K562 (cell line): ENCODE measurements around the gene SEMA5A. TPM values are rescaled to one million over a fixed set of nuclear protein-coding genes. Genes with fewer than 3 reads are reported as not detected.

Experiments
- ATAC-seq: fragments of 200-7000 bp; cut with Tn5 transposase; 3 replicates; pipeline ENCODE4 v1.9.1; 2020; ENCODE audit warnings: moderate library complexity
- BruUV-seq: library from RNA; stranded (reverse); fragments of 400-500 nt; replicated peaks from 2 replicates; lab custom pipeline; 2021; lab: Mats Ljungman, UMichigan
- CTCF ChIA-PET: fragments of 300-600 bp; formaldehyde crosslinking; extraction: SDS; loops from one replicate; lab custom pipeline; 2021; ENCODE audit warnings: low intra/inter-chr PET ratio; lab: Yijun Ruan, JAX
- POLR2A ChIA-PET: fragments of 300-600, 350-650 bp; sonication (Branson Sonifier 250); formaldehyde crosslinking; extraction: SDS; loops from one replicate; lab custom pipeline; 2021; ENCODE audit warnings: antibody characterized with exemption, inconsistent platforms; lab: Yijun Ruan, JAX
- DNase-seq, 4 experiments: peaks; one replicate each; pipeline versions ENCODE4 v3.0.0 to v3.0.0-alpha.2; 2011 to 2018; ENCODE audit warnings: low spot score in 3 of 4, mixed read lengths in 3 of 4; ENCODE audit errors: extremely low read depth in 1 of 4
- FAIRE-seq: peaks from 2 replicates; lab custom pipeline; 2011; peaks lifted over from hg19 to GRCh38; lab: Jason Lieb, UNC
- H2AFZ ChIP-seq: 2 replicates; pipeline ENCODE4 v1.6.0; 2011; ENCODE audit warnings: low read depth, low read length, control low read depth, inconsistent platforms
- H3K27ac ChIP-seq: fragments of 200-600 bp; 3 replicates; pipeline ENCODE4 v1.8.0; 2011; ENCODE audit warnings: low read depth, mild to moderate bottlenecking, control low read depth, inconsistent platforms, low read length, moderate library complexity, mixed read lengths; ENCODE audit errors: extremely low read depth
- H3K27me3 ChIP-seq, 2 experiments: fragments of 300-600 bp in 1 of 2; 2 replicates in 1 of 2; 3 replicates in 1 of 2; pipeline versions ENCODE4 v1.6.0 to v1.8.0; 2011; ENCODE audit warnings: inconsistent platforms in 2 of 2, low read length in 2 of 2, mild to moderate bottlenecking in 1 of 2, mixed read lengths in 1 of 2, moderate library complexity in 1 of 2; ENCODE audit not compliant: control insufficient read depth in 2 of 2, insufficient read depth in 2 of 2
- H3K36me3 ChIP-seq: fragments of 300-600 bp; 3 replicates; pipeline ENCODE4 v1.8.0; 2011; ENCODE audit warnings: mild to moderate bottlenecking, low read length, inconsistent platforms; ENCODE audit not compliant: control insufficient read depth, insufficient read depth
- H3K4me1 ChIP-seq, 2 experiments: fragments of 200-600 bp in 1 of 2; replicated peaks in 1 of 2; 2 replicates in 1 of 2; 3 replicates in 1 of 2; pipeline versions ENCODE4 v1.5.1 to v1.8.0; 2011; ENCODE audit warnings: inconsistent platforms in 2 of 2, low read length in 2 of 2, mild to moderate bottlenecking in 1 of 2, mixed read lengths in 1 of 2, moderate library complexity in 1 of 2; ENCODE audit not compliant: control insufficient read depth in 2 of 2, insufficient read depth in 2 of 2
- H3K4me2 ChIP-seq: 2 replicates; pipeline ENCODE4 v1.6.1; 2011; ENCODE audit warnings: low read length, control low read depth, inconsistent platforms, mixed read lengths; ENCODE audit not compliant: insufficient read depth
- H3K4me3 ChIP-seq: fragments of 200-600 bp; sonication (generic), shearing (Covaris generic); 2 replicates; pipeline ENCODE4 v1.5.1; 2016; ENCODE audit warnings: control low read depth, inconsistent platforms
- H3K79me2 ChIP-seq: fragments of 200-600 bp; 3 replicates; pipeline ENCODE4 v1.8.0; 2011; ENCODE audit warnings: low read length, inconsistent platforms; ENCODE audit not compliant: control insufficient read depth, insufficient read depth
- H3K9ac ChIP-seq, 2 experiments: 2 replicates each; pipeline versions ENCODE4 v1.6.0 to v1.6.1; 2011; ENCODE audit warnings: low read depth in 2 of 2, low read length in 2 of 2, control low read depth in 1 of 2, inconsistent platforms in 1 of 2, mild to moderate bottlenecking in 1 of 2, mixed read lengths in 1 of 2; ENCODE audit not compliant: insufficient read depth in 1 of 2
- H3K9me1 ChIP-seq: one replicate; pipeline ENCODE4 v1.6.0; 2011; ENCODE audit warnings: inconsistent platforms, mild to moderate bottlenecking, low read length, moderate library complexity; ENCODE audit not compliant: control insufficient read depth, insufficient read depth
- H3K9me3 ChIP-seq: replicated peaks from 2 replicates; pipeline ENCODE4 v1.5.1; 2011; ENCODE audit warnings: low read depth, low read length, inconsistent platforms; ENCODE audit not compliant: control insufficient read depth, insufficient read depth
- H4K20me1 ChIP-seq: replicated peaks from 2 replicates; pipeline ENCODE4 v1.6.1; 2011; ENCODE audit warnings: low read length, inconsistent platforms, mixed read lengths; ENCODE audit not compliant: control insufficient read depth, insufficient read depth
- ARHGAP35 ChIP-seq: fragments of 450-650 bp; IDR thresholded peaks from 2 replicates; pipeline ENCODE4 v1.6.1; 2018; ENCODE audit not compliant: partially characterized antibody
- ATF7 ChIP-seq: fragments of 450-650 bp; IDR thresholded peaks from 2 replicates; pipeline ENCODE4 v1.7.1; 2014; ENCODE audit warnings: mild to moderate bottlenecking, moderate library complexity
- BCOR ChIP-seq: fragments of 450-650 bp; IDR thresholded peaks from 2 replicates; pipeline ENCODE4 v1.6.1; 2016
- CBX5 ChIP-seq: IDR thresholded peaks from 2 replicates; pipeline ENCODE4 v1.6.1; 2014; ENCODE audit warnings: low read depth, borderline replicate concordance
- CCNT2 ChIP-seq: IDR thresholded peaks from 2 replicates; pipeline ENCODE4 v1.6.1; 2011; ENCODE audit warnings: borderline replicate concordance, low read depth, mild to moderate bottlenecking, moderate library complexity, mixed read lengths, low read length; ENCODE audit not compliant: insufficient read length; ENCODE audit errors: extremely low read depth
- CHD2 ChIP-seq: IDR thresholded peaks from 2 replicates; pipeline ENCODE4 v1.6.1; 2011; ENCODE audit warnings: low read depth, low read length
- DACH1 ChIP-seq: fragments of 450-650 bp; IDR thresholded peaks from 2 replicates; pipeline ENCODE4 v1.6.1; 2018; ENCODE audit not compliant: partially characterized antibody
- DMBX1 ChIP-seq: fragments of 250-450 bp; sonication (Bioruptor Pico); IDR thresholded peaks from 2 replicates; pipeline ENCODE4 v1.8.0; 2022; ENCODE audit warnings: inconsistent platforms, mild to moderate bottlenecking, moderate library complexity, borderline replicate concordance
- ERF ChIP-seq: fragments of 450-650 bp; formaldehyde crosslinking; IDR thresholded peaks from 2 replicates; pipeline ENCODE4 v1.4.0; 2020; ENCODE audit warnings: mild to moderate bottlenecking, mixed read lengths
- HSF4 ChIP-seq: fragments of 250-450 bp; sonication (Bioruptor Pico); IDR thresholded peaks from 2 replicates; pipeline ENCODE4 v2.1.2; 2022; ENCODE audit warnings: mild to moderate bottlenecking, moderate library complexity, borderline replicate concordance
- KDM5B ChIP-seq: fragments of 200-600 bp; sonication (generic); IDR thresholded peaks from 2 replicates; pipeline ENCODE4 v1.6.1; 2012; ENCODE audit warnings: low read depth, mild to moderate bottlenecking, moderate library complexity, low read length, control low read depth, inconsistent platforms; ENCODE audit not compliant: insufficient replicate concordance
- MAFK ChIP-seq: IDR thresholded peaks from 2 replicates; pipeline ENCODE4 v1.6.1; 2011; ENCODE audit warnings: low read length, improper control_type of control experiment
- POLR2B ChIP-seq: fragments of 450-650 bp; IDR thresholded peaks from 2 replicates; pipeline ENCODE4 v1.6.1; 2018; ENCODE audit warnings: low read depth; ENCODE audit not compliant: partially characterized antibody
- SIX5 ChIP-seq, 2 experiments: IDR thresholded peaks; 2 replicates each; pipeline ENCODE4 v1.6.1; 2011; ENCODE audit warnings: low read length in 2 of 2, borderline replicate concordance in 1 of 2, low read depth in 1 of 2, mild to moderate bottlenecking in 1 of 2, moderate library complexity in 1 of 2; ENCODE audit not compliant: insufficient read depth in 1 of 2
- SNRNP70 ChIP-seq: fragments of 200-400 bp; formaldehyde crosslinking; optimal IDR thresholded peaks from 2 replicates; pipeline ENCODE3; 2017; ENCODE audit warnings: low read depth, low read length
- ZBTB8A ChIP-seq: fragments of 450-650 bp; IDR thresholded peaks from 2 replicates; pipeline ENCODE4 v1.6.1; 2018; ENCODE audit warnings: mild to moderate bottlenecking, moderate library complexity; ENCODE audit not compliant: partially characterized antibody
- ZNF175 ChIP-seq: fragments of 200-800 bp; sonication (Bioruptor generic); IDR thresholded peaks from 2 replicates; pipeline ENCODE4 v1.6.1; 2016; ENCODE audit warnings: low read depth, mild to moderate bottlenecking, missing genetic modification characterization, missing compliant biosample characterization
- ZNF212 ChIP-seq: fragments of 450-650 bp; formaldehyde crosslinking; IDR thresholded peaks from 2 replicates; pipeline ENCODE4 v1.4.0; 2020; ENCODE audit warnings: mild to moderate bottlenecking
- ZNF655 ChIP-seq: fragments of 250-450 bp; sonication (Bioruptor Pico); IDR thresholded peaks from 2 replicates; pipeline ENCODE4 v1.5.0; 2021
- ZZZ3 ChIP-seq: fragments of 450-650 bp; IDR thresholded peaks from 2 replicates; pipeline ENCODE4 v1.6.1; 2016; ENCODE audit warnings: antibody characterized with exemption, mild to moderate bottlenecking, moderate library complexity
- WGBS: fragments of 100-300 bp; shearing (Covaris generic); methylation state at CpG from one replicate; pipeline ENCODE4 v1.1.6; 2016; ENCODE audit warnings: low coverage, mixed read lengths; ENCODE audit not compliant: insufficient coverage; ENCODE audit errors: missing lambda C conversion rate; 5-methylcytosine and 5-hydroxymethylcytosine counted together
- in situ Hi-C: fragments of 300-500 bp; cut with MboI; formaldehyde crosslinking; loops from 4 replicates; pipeline ENCODE4 v1.15.0; 2018; ENCODE audit warnings: inconsistent platforms, mixed read lengths
- intact Hi-C: fragments of 100-400 bp; cut with micrococcal nuclease; formaldehyde crosslinking; loops from 2 replicates; pipeline ENCODE4 v1.14.2; 2022
- polyA plus RNA-seq, 8 experiments: library from polyadenylated mRNA; depleted of rRNA in 4 of 8; stranded (reverse) in 5 of 8; unstranded in 3 of 8; fragments of >200 nt; fragmentation: Nextera tagmentation in 2 of 8; fragmentation: Illumina TruSeq in 1 of 8; extraction: Ambion mirVana in 2 of 8; extraction: Trizol in 1 of 8; gene quantifications; 2 replicates each; pipeline versions ENCODE4 v1.2.1 to v1.2.3, GENCODE V29; 2011 to 2014; ENCODE audit warnings: inconsistent platforms in 1 of 8, missing spikeins in 1 of 8
- total RNA-seq, 7 experiments: library from RNA; depleted of rRNA in 6 of 7; stranded (reverse); fragments of >200 nt in 6 of 7; fragmentation: Illumina TruSeq in 2 of 7; extraction: Trizol in 2 of 7; gene quantifications; 2 replicates each; pipeline versions ENCODE4 v1.2.1 to v1.2.3, GENCODE V29; 2011 to 2021; ENCODE audit warnings: low replicate concordance in 1 of 7

Gene SEMA5A
- total and polyA plus RNA-seq, 9 of the 15 experiments (the other 6 are each of a cell fraction or from before 2014, with no cell fraction given), result 0.02 TPM; not detected in 8

GRCh38 chr5:9445826-9446388 is 100.0 kb downstream of the SEMA5A start:
- Histone ChIP-seq H3K9ac (no peak overlapping the region), H3K9me3 (no peaks in the 10 kb centered on the region), H3K4me3 (no peak overlapping the region), H3K79me2 (no peaks in the 10 kb centered on the region), H3K27ac (no peak overlapping the region), H3K36me3 (no peaks in the 10 kb centered on the region), H3K27me3 (no peaks in the 10 kb centered on the region), H3K9me1 (no peaks in the 10 kb centered on the region), H2AFZ (no peak overlapping the region), H3K4me2 (no peak overlapping the region), H4K20me1 (no peaks in the 10 kb centered on the region), H3K4me1 (no peaks in the 10 kb centered on the region)
- ChIA-PET POLR2A (interaction anchor here (0.7 kb wide), 1 partner anchor 36 kb away, joined by 3 read pairs; no protein-coding TSS in a partner anchor), CTCF (no interaction called here)
- FAIRE-seq (no peak), ATAC-seq (no peak), DNase-seq (no peak)
- intact Hi-C loops (no loop called here), in situ Hi-C loops (no loop called here)
- 2% methylated on average over 2 of the region's 2 CpGs for WGBS
- TF ChIP-seq SNRNP70 (no peak), ZNF655 (no peak), MAFK (no peak), ZNF212 (CRISPR knock-in tag) (no peak), ZBTB8A (no peak), BCOR (no peak), CBX5 (no peak), DMBX1 (no peak), CHD2 (no peak), SIX5 (IDR thresholded peaks at IDR 0.05; ENCODE audit: borderline replicate concordance in 1 of 2, insufficient read depth in 1 of 2, low read depth in 1 of 2, low read length in 2 of 2) (no peak), CCNT2 (no peak), ZZZ3 (no peak), HSF4 (CRISPR knock-in tag) (no peak), ERF (CRISPR knock-in tag) (no peak), DACH1 (no peak), ARHGAP35 (no peak), POLR2B (no peak), ATF7 (no peak), ZNF175 (no peak), KDM5B (no peak)
- BruUV-seq, result no TSS peak
